ENCODE measurements around the gene PLXNA4. TPM values are rescaled to one million over a fixed set of nuclear protein-coding genes. Genes with fewer than 3 reads are reported as not detected.

The PLXNA4 gene
- total and polyA plus RNA-seq, 9 of the 15 experiments (the other 6 are each of a cell fraction or from before 2014, with no cell fraction given) = under 0.01 to 0.09 TPM; not detected in 7

DNA sequence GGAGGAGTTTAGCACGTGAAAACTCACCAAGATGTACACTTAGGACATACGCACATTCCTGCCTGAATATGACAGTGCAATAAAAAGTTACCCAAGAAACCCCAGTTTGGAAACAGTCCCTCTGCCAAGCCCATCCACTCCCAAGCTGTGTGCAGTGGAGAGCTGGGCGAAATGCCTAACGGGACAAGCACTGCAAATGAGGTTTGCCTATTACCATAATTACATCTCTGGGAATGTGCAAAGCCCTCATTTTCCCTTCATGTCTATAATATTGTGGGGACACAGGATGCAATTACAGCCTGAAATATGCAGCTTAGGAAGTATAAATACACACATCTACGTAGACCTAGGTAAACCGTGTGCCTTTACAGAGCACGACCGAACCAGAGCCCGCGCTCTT is 117.5 kb downstream of the PLXNA4 start (continued):
- TF ChIP-seq TCF7 (IDR thresholded peaks at IDR 0.05; ENCODE audit: borderline replicate concordance) (no peak), ZKSCAN3 (CRISPR knock-in tag; IDR thresholded peaks at IDR 0.05) (no peak), NUFIP1 (IDR thresholded peaks at IDR 0.05; ENCODE audit: partially characterized antibody) (no peak)
- TF ChIP-seq, protein P1, sequence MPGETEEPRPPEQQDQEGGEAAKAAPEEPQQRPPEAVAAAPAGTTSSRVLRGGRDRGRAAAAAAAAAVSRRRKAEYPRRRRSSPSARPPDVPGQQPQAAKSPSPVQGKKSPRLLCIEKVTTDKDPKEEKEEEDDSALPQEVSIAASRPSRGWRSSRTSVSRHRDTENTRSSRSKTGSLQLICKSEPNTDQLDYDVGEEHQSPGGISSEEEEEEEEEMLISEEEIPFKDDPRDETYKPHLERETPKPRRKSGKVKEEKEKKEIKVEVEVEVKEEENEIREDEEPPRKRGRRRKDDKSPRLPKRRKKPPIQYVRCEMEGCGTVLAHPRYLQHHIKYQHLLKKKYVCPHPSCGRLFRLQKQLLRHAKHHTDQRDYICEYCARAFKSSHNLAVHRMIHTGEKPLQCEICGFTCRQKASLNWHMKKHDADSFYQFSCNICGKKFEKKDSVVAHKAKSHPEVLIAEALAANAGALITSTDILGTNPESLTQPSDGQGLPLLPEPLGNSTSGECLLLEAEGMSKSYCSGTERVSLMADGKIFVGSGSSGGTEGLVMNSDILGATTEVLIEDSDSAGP (CRISPR knock-in tag; IDR thresholded peaks at IDR 0.05) = no peak

DNA sequence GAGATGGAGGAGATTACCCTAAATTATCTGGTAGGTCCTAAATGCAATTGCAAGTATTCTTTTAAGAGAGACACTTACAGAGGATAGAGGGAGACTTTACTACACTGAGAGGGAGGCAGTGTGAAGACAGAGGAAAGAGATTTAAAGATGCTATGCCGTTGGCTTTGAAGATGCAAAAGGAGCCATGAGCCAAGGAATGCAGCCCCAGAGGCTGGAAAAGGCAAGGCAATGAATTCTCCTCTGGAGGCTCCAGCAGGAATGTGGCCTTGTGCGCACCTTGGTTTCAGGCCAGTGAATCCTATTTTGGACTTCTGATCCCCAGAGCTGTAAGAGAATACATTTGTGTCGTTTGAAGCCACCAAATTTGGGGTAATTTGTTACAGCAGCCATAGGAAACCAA is 118.6 kb downstream of the PLXNA4 start:
- FAIRE-seq (no peak), ATAC-seq (no peak), DNase-seq (ENCODE audit: extremely low read depth in 1 of 4, low spot score in 3 of 4) (no peak)
- Histone ChIP-seq H3K27me3 (ENCODE audit: control insufficient read depth in 2 of 2, insufficient read depth in 2 of 2, low read length in 2 of 2) (peaks cover 8 to 14% of the 10 kb centered on the region in 2 experiments), H3K9me1 (ENCODE audit: control insufficient read depth, insufficient read depth, low read length) (no peaks in the 10 kb centered on the region), H3K79me2 (ENCODE audit: control insufficient read depth, insufficient read depth, low read length) (no peaks in the 10 kb centered on the region), H3K4me1 (replicated peaks in 1 of 2; ENCODE audit: control insufficient read depth in 2 of 2, insufficient read depth in 2 of 2, low read length in 2 of 2) (no peaks in the 10 kb centered on the region), H3K4me3 (no peak overlapping the region), H3K4me2 (ENCODE audit: insufficient read depth, low read length) (no peak overlapping the region), H3K9me3 (replicated peaks; ENCODE audit: control insufficient read depth, insufficient read depth, low read depth, low read length) (no peaks in the 10 kb centered on the region), H3K9ac (ENCODE audit: insufficient read depth in 1 of 2, low read depth in 2 of 2, low read length in 2 of 2) (no peak overlapping the region), H4K20me1 (replicated peaks; ENCODE audit: control insufficient read depth, insufficient read depth, low read length) (no peaks in the 10 kb centered on the region), H3K27ac (ENCODE audit: extremely low read depth, low read depth, low read length) (no peak overlapping the region), H3K36me3 (ENCODE audit: control insufficient read depth, insufficient read depth, low read length) (no peaks in the 10 kb centered on the region), H2AFZ (ENCODE audit: low read depth, low read length) (no peak overlapping the region)
- TF ChIP-seq MAFG (tag; conservative IDR thresholded peaks at IDR 0.05) (no peak), SREBF1 (IDR thresholded peaks at IDR 0.05; ENCODE audit: borderline replicate concordance, low read depth, low read length) (no peak), NEUROD1 (IDR thresholded peaks at IDR 0.05; ENCODE audit: borderline replicate concordance, low read depth, low read length, partially characterized antibody) (no peak), HEY1 (CRISPR knock-in tag; IDR thresholded peaks at IDR 0.05; ENCODE audit: borderline replicate concordance) (no peak), GATAD2B (IDR thresholded peaks at IDR 0.05; ENCODE audit: borderline replicate concordance) (no peak)
- BruUV-seq (replicated peaks) = no TSS peak
- ChIA-PET CTCF (ENCODE audit: low intra/inter-chr PET ratio) (no interaction called here), POLR2A (no interaction called here)
- intact Hi-C loops (cut with micrococcal nuclease) = no loop called here
- WGBS (ENCODE audit: insufficient coverage, low coverage, missing lambda C conversion rate) = 0% methylated on average over 3 of the region's 3 CpGs
- in situ Hi-C loops (cut with MboI) = no loop called here
